ENCODE data around the gene MED1. TPM values are rescaled to one million over a fixed set of nuclear protein-coding genes. Genes with fewer than 3 reads are reported as not detected.

The MED1 gene
- total RNA-seq, 1 experiment from 2014 or later: 58.9 TPM

GRCh38 chr17:39416141-39416540 lies 34.9 kb downstream of the MED1 start:
- no peak for DNase-seq
- Mint-ChIP-seq H3K27me3 (ENCODE audit: insufficient read depth, unreplicated experiment) (no peaks in the 10 kb centered on the region), H3K4me3 (ENCODE audit: unreplicated experiment) (no peak overlapping the region), H3K36me3 (ENCODE audit: insufficient read depth, unreplicated experiment) (peaks cover 87% of the 10 kb centered on the region), H3K9me3 (ENCODE audit: unreplicated experiment) (no peaks in the 10 kb centered on the region), H3K27ac (ENCODE audit: unreplicated experiment) (no peak overlapping the region), H3K4me1 (ENCODE audit: low read depth, unreplicated experiment) (no peaks in the 10 kb centered on the region)
- Histone ChIP-seq H3K36me3 (ENCODE audit: control insufficient read depth, insufficient read depth, low read length) (peaks cover 6% of the 10 kb centered on the region), H3K4me3 (ENCODE audit: low read depth, low read length) (no peak overlapping the region), H3K27me3 (replicated peaks; ENCODE audit: control insufficient read depth, insufficient read depth, low read length) (no peaks in the 10 kb centered on the region), H3K9me3 (no peaks in the 10 kb centered on the region), H3K4me1 (no peaks in the 10 kb centered on the region)
- intact Hi-C loops (cut with micrococcal nuclease; ENCODE audit: unreplicated experiment): no loop called here
- BruUV-seq (replicated peaks): no TSS peak
- POLR2A ChIA-PET: no interaction called here
- CTCF ChIA-PET: no interaction called here
- no peak for TF ChIP-seq CTCF (IDR thresholded peaks at IDR 0.05; ENCODE audit: insufficient read depth in 1 of 2, low read depth in 1 of 2, low read length in 1 of 2, severe bottlenecking in 1 of 2, unreplicated experiment in 1 of 2)

- Histone ChIP-seq H3K9me3 (no peaks in the 10 kb centered on the region), H3K4me3 (ENCODE audit: low read depth, low read length) (no peak overlapping the region), H3K36me3 (ENCODE audit: control insufficient read depth, insufficient read depth, low read length) (peaks cover 6% of the 10 kb centered on the region), H3K4me1 (no peaks in the 10 kb centered on the region), H3K27me3 (replicated peaks; ENCODE audit: control insufficient read depth, insufficient read depth, low read length) (no peaks in the 10 kb centered on the region)
- intact Hi-C loops (cut with micrococcal nuclease; ENCODE audit: unreplicated experiment): no loop called here
- Mint-ChIP-seq H3K36me3 (ENCODE audit: insufficient read depth, unreplicated experiment) (peaks cover 67% of the 10 kb centered on the region), H3K4me1 (ENCODE audit: low read depth, unreplicated experiment) (no peaks in the 10 kb centered on the region), H3K4me3 (ENCODE audit: unreplicated experiment) (no peak overlapping the region), H3K27ac (ENCODE audit: unreplicated experiment) (no peak overlapping the region), H3K9me3 (ENCODE audit: unreplicated experiment) (no peaks in the 10 kb centered on the region), H3K27me3 (ENCODE audit: insufficient read depth, unreplicated experiment) (no peaks in the 10 kb centered on the region)
- no peak for TF ChIP-seq CTCF (IDR thresholded peaks at IDR 0.05; ENCODE audit: insufficient read depth in 1 of 2, low read depth in 1 of 2, low read length in 1 of 2, severe bottlenecking in 1 of 2, unreplicated experiment in 1 of 2)
- ChIA-PET POLR2A (no interaction called here), CTCF (no interaction called here)
- no peak for DNase-seq
- no TSS peak for BruUV-seq (replicated peaks)
Measured at GRCh38 chr17:39410279-39410678, 40.8 kb downstream of the MED1 start.

GRCh38 chr17:39408360-39408759 lies 42.7 kb downstream of the MED1 start:
- Mint-ChIP-seq H3K27ac (ENCODE audit: unreplicated experiment) (no peak overlapping the region), H3K27me3 (ENCODE audit: insufficient read depth, unreplicated experiment) (no peaks in the 10 kb centered on the region), H3K36me3 (ENCODE audit: insufficient read depth, unreplicated experiment) (peaks cover 61% of the 10 kb centered on the region), H3K9me3 (ENCODE audit: unreplicated experiment) (no peaks in the 10 kb centered on the region), H3K4me3 (ENCODE audit: unreplicated experiment) (no peak overlapping the region), H3K4me1 (ENCODE audit: low read depth, unreplicated experiment) (no peaks in the 10 kb centered on the region)
- Histone ChIP-seq H3K9me3 (no peaks in the 10 kb centered on the region), H3K4me1 (no peaks in the 10 kb centered on the region), H3K36me3 (ENCODE audit: control insufficient read depth, insufficient read depth, low read length) (peaks cover 3% of the 10 kb centered on the region), H3K4me3 (ENCODE audit: low read depth, low read length) (no peak overlapping the region), H3K27me3 (replicated peaks; ENCODE audit: control insufficient read depth, insufficient read depth, low read length) (no peaks in the 10 kb centered on the region)
- TF ChIP-seq CTCF (IDR thresholded peaks at IDR 0.05; ENCODE audit: insufficient read depth in 1 of 2, low read depth in 1 of 2, low read length in 1 of 2, severe bottlenecking in 1 of 2, unreplicated experiment in 1 of 2): no peak
- intact Hi-C loops (cut with micrococcal nuclease; ENCODE audit: unreplicated experiment): no loop called here
- no peak for DNase-seq
- POLR2A ChIA-PET: no interaction called here
- no TSS peak for BruUV-seq (replicated peaks)
- CTCF ChIA-PET: no interaction called here

Measured in Caco-2 (cell line).